Keratinocyte (primary cell): ENCODE measurements around the gene SLC16A9. TPM values are rescaled to one million over a fixed set of nuclear protein-coding genes. Genes with fewer than 3 reads are reported as not detected.

ENCODE experiments used
- DNase-seq: peaks from one replicate; pipeline ENCODE4 v3.0.0-alpha.2; 2011; ENCODE audit warnings: low read depth, missing footprints, low spot score
- FAIRE-seq: peaks from 2 replicates; lab custom pipeline; 2011; peaks lifted over from hg19 to GRCh38; lab: Jason Lieb, UNC
- H2AFZ ChIP-seq: 2 replicates; pipeline ENCODE4 v1.6.0; 2012; ENCODE audit warnings: low read length, control low read depth, inconsistent platforms; ENCODE audit not compliant: control insufficient read depth
- H3K27ac ChIP-seq: 2 replicates; pipeline ENCODE4 v1.5.1; 2011; ENCODE audit warnings: low read length; ENCODE audit not compliant: control insufficient read depth, insufficient read depth
- H3K27me3 ChIP-seq: 3 replicates; pipeline ENCODE4 v1.6.0; 2011; ENCODE audit warnings: low read length; ENCODE audit not compliant: control insufficient read depth, insufficient read depth; ENCODE audit errors: extremely low read depth
- H3K36me3 ChIP-seq, 2 experiments: 2 replicates in 1 of 2; 3 replicates in 1 of 2; pipeline ENCODE4 v1.5.1; 2011; ENCODE audit warnings: low read length in 2 of 2, mild to moderate bottlenecking in 1 of 2; ENCODE audit not compliant: control insufficient read depth in 2 of 2, insufficient read depth in 2 of 2; ENCODE audit errors: extremely low read depth in 1 of 2
- H3K4me1 ChIP-seq: 3 replicates; pipeline ENCODE4 v1.5.1; 2011; ENCODE audit warnings: low read length; ENCODE audit not compliant: control insufficient read depth, insufficient read depth; ENCODE audit errors: extremely low read depth
- H3K4me2 ChIP-seq: 3 replicates; pipeline ENCODE4 v1.6.0; 2011; ENCODE audit warnings: low read depth, low read length; ENCODE audit not compliant: control insufficient read depth, insufficient read depth; ENCODE audit errors: extremely low read depth
- H3K4me3 ChIP-seq, 3 experiments: fragments of 200-600 bp in 1 of 3; sonication (generic) in 1 of 3; 2 replicates in 2 of 3; 3 replicates in 1 of 3; pipeline ENCODE4 v1.5.1; 2011 to 2016; ENCODE audit warnings: low read length in 3 of 3, mild to moderate bottlenecking in 3 of 3, control low read depth in 2 of 3, inconsistent platforms in 1 of 3, low read depth in 1 of 3, mixed read lengths in 1 of 3, mixed run types in 1 of 3, moderate library complexity in 1 of 3; ENCODE audit not compliant: control insufficient read depth in 2 of 3, insufficient read depth in 2 of 3; ENCODE audit errors: extremely low read depth in 1 of 3
- H3K79me2 ChIP-seq: 2 replicates; pipeline ENCODE4 v1.6.0; 2012; ENCODE audit warnings: low read length; ENCODE audit not compliant: control insufficient read depth, insufficient read depth
- H3K9ac ChIP-seq: 3 replicates; pipeline ENCODE4 v1.6.0; 2011; ENCODE audit warnings: low read length; ENCODE audit not compliant: control insufficient read depth, insufficient read depth; ENCODE audit errors: extremely low read depth
- H3K9me1 ChIP-seq: 3 replicates; pipeline ENCODE4 v1.6.0; 2011; ENCODE audit warnings: low read length; ENCODE audit not compliant: control insufficient read depth, insufficient read depth; ENCODE audit errors: extremely low read depth
- H3K9me3 ChIP-seq: 2 replicates; pipeline ENCODE4 v1.5.1; 2012; ENCODE audit warnings: low read depth, low read length; ENCODE audit not compliant: control insufficient read depth
- H4K20me1 ChIP-seq: 3 replicates; pipeline ENCODE4 v1.6.0; 2011; ENCODE audit warnings: low read length; ENCODE audit not compliant: control insufficient read depth, insufficient read depth; ENCODE audit errors: extremely low read depth
- CTCF ChIP-seq, 3 experiments: IDR thresholded peaks in 1 of 3; conservative IDR thresholded peaks in 1 of 3; optimal IDR thresholded peaks in 1 of 3; 2 replicates in 2 of 3; 3 replicates in 1 of 3; pipeline versions ENCODE3 to v1.5.1; 2011; ENCODE audit warnings: low read length in 3 of 3, mild to moderate bottlenecking in 3 of 3, moderate library complexity in 2 of 3, control low read depth in 1 of 3, inconsistent platforms in 1 of 3; ENCODE audit not compliant: insufficient read depth in 2 of 3; ENCODE audit errors: extremely low read depth in 1 of 3
- EZH2 ChIP-seq: IDR thresholded peaks from one replicate; pipeline ENCODE4 v1.6.1; 2012; ENCODE audit warnings: inconsistent platforms, mild to moderate bottlenecking, low read length, moderate library complexity
- dilution Hi-C: fragments of 300-500 bp; cut with MboI; formaldehyde crosslinking; loops from one replicate; pipeline ENCODE4 v1.7.0; 2020; ENCODE audit warnings: low sequenced_read_pairs; ENCODE audit not compliant: extremely low pct_ligation_motif_present
- polyA plus RNA-seq, 5 experiments: library from polyadenylated mRNA; depleted of rRNA in 3 of 5; stranded (reverse) in 3 of 5; stranded (forward) in 1 of 5; unstranded in 1 of 5; fragments of >200 nt; gene quantifications; 1 replicate in 1 of 5; 2 replicates in 3 of 5; 3 replicates in 1 of 5; pipeline versions ENCODE4 v1.2.1 to v1.2.3, GENCODE V29; 2011 to 2012; ENCODE audit warnings: missing spikeins in 2 of 5, low read depth in 1 of 5, low replicate concordance in 1 of 5

SLC16A9 gene
- polyA plus RNA-seq, 1 donor (not counting 4 experiments of a cell fraction or from before 2014, with no cell fraction given) = 4.5 TPM

- Histone ChIP-seq H3K9ac (no peak overlapping the region), H3K4me1 (peaks cover 41% of the 10 kb centered on the region), H3K79me2 (no peaks in the 10 kb centered on the region), H3K27ac (no peak overlapping the region), H3K27me3 (no peaks in the 10 kb centered on the region), H4K20me1 (no peaks in the 10 kb centered on the region), H3K4me3 (no peak overlapping the region), H3K9me3 (no peaks in the 10 kb centered on the region), H3K36me3 (no peaks in the 10 kb centered on the region), H3K4me2 (no peak overlapping the region), H2AFZ (no peak overlapping the region), H3K9me1 (no peaks in the 10 kb centered on the region)
- TF ChIP-seq CTCF (optimal IDR thresholded peaks at IDR 0.05 in 1 of 3, IDR thresholded peaks at IDR 0.05 in 1 of 3, conservative IDR thresholded peaks at IDR 0.05 in 1 of 3; ENCODE audit: extremely low read depth in 1 of 3, insufficient read depth in 2 of 3, low read length in 3 of 3) = no peak
- TF ChIP-seq EZH2 = no peak
- dilution Hi-C loops = no loop called here
- no peak for FAIRE-seq
- DNase-seq = no peak
Measured at GRCh38 chr10:59677253-59677831, 32.3 kb downstream of the SLC16A9 start.

- Histone ChIP-seq H3K36me3 (no peaks in the 10 kb centered on the region), H3K9me3 (no peaks in the 10 kb centered on the region), H4K20me1 (no peaks in the 10 kb centered on the region), H3K4me3 (no peak overlapping the region), H2AFZ (no peak overlapping the region), H3K4me1 (peaks cover 36% of the 10 kb centered on the region), H3K79me2 (no peaks in the 10 kb centered on the region), H3K4me2 (no peak overlapping the region), H3K9ac (no peak overlapping the region), H3K9me1 (no peaks in the 10 kb centered on the region), H3K27me3 (no peaks in the 10 kb centered on the region), H3K27ac (no peak overlapping the region)
- TF ChIP-seq CTCF (optimal IDR thresholded peaks at IDR 0.05 in 1 of 3, IDR thresholded peaks at IDR 0.05 in 1 of 3, conservative IDR thresholded peaks at IDR 0.05 in 1 of 3; ENCODE audit: extremely low read depth in 1 of 3, insufficient read depth in 2 of 3, low read length in 3 of 3) = no peak
- no peak for TF ChIP-seq EZH2
- DNase-seq = no peak
- dilution Hi-C loops = no loop called here
- FAIRE-seq = no peak
Measured at GRCh38 chr10:59675812-59676211, 33.8 kb downstream of the SLC16A9 start.
